Glutamatergic neuron (in vitro differentiated cells): Measurements from ENCODE around the gene TNFAIP3. TPM values are rescaled to one million over a fixed set of nuclear protein-coding genes. Genes with fewer than 3 reads are reported as not detected.

Experiments
- DNase-seq: peaks from one replicate; pipeline ENCODE4 v3.0.0; 2022
- H3K27ac Mint-ChIP-seq: one replicate; pipeline ENCODE4 v1.8.0; 2020; ENCODE audit warnings: mild to moderate bottlenecking, mixed read lengths, inconsistent platforms; ENCODE audit not compliant: unreplicated experiment
- H3K27me3 Mint-ChIP-seq: one replicate; pipeline ENCODE4 v1.8.0; 2020; ENCODE audit warnings: mild to moderate bottlenecking, moderate library complexity, mixed read lengths, inconsistent platforms; ENCODE audit not compliant: unreplicated experiment
- H3K36me3 Mint-ChIP-seq: one replicate; pipeline ENCODE4 v1.8.0; 2020; ENCODE audit warnings: mild to moderate bottlenecking, mixed read lengths, inconsistent platforms; ENCODE audit not compliant: unreplicated experiment
- H3K4me1 Mint-ChIP-seq: one replicate; pipeline ENCODE4 v1.8.0; 2020; ENCODE audit warnings: mild to moderate bottlenecking, low read depth, mixed read lengths, inconsistent platforms; ENCODE audit not compliant: unreplicated experiment
- H3K4me3 Mint-ChIP-seq: one replicate; pipeline ENCODE4 v1.8.0; 2020; ENCODE audit warnings: mild to moderate bottlenecking, mixed read lengths, inconsistent platforms; ENCODE audit not compliant: unreplicated experiment
- H3K9me3 Mint-ChIP-seq: one replicate; pipeline ENCODE4 v1.8.0; 2020; ENCODE audit warnings: mild to moderate bottlenecking, moderate library complexity, mixed read lengths, inconsistent platforms; ENCODE audit not compliant: unreplicated experiment
- total RNA-seq: library from RNA; stranded (reverse); fragmentation: NEBNext Ultra II Directional; extraction: Animal tissue kit (Norgen Biotek cat#: 25700); gene quantifications from one replicate; pipeline ENCODE4 v1.2.1, GENCODE V29; 2021; ENCODE audit not compliant: unreplicated experiment
- TF ChIP-seq, protein P1 (sequence below): fragments of 200-600 bp; sonication (generic); IDR thresholded peaks from one replicate; pipeline ENCODE4 v1.5.0; 2021; ENCODE audit not compliant: partially characterized antibody, unreplicated experiment

The TNFAIP3 gene
- total RNA-seq, 1 donor from 2014 or later: 2.2 TPM

DNA sequence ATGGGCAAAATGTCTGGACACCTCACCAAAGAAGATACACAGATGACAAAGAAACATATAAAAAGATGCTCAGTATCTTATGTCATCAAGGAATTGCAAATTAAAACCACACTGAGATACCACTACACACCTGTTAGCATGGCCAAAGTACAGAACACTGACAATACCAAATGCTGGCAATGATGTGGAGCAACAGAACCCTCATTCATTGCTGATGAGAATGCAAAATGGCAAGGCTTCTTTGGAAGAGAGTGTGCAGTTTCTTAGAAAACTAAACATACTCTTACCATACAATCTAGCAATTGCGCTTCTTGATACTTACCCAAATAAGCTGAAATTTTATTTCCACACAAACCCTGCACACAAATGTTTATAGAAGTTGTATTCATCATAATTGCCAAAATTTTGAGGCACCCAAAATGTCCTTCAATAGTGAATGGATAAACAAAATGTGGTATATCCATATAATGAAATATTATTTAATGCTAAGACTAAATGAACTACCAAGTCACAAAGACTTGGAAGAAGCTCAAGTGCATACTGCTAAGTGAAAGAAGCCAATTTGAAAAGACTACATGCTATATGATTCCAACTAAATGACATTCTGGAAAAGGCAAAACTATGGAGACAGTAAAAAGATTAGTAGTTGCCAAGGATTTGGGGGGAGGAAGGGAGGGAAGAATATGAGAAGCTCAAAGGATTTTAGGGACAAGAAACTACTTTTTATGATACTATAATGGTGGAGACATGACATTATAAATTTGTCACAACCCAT is 50.7 kb downstream of the TNFAIP3 start:
- no peak overlapping the region for H3K27ac Mint-ChIP-seq
- no peaks in the 10 kb centered on the region for H3K9me3 Mint-ChIP-seq
- no peaks in the 10 kb centered on the region for H3K27me3 Mint-ChIP-seq
- no peaks in the 10 kb centered on the region for H3K4me1 Mint-ChIP-seq
- H3K4me3 Mint-ChIP-seq: no peak overlapping the region
- H3K36me3 Mint-ChIP-seq: peaks cover 9% of the 10 kb centered on the region
- TF ChIP-seq, protein P1, sequence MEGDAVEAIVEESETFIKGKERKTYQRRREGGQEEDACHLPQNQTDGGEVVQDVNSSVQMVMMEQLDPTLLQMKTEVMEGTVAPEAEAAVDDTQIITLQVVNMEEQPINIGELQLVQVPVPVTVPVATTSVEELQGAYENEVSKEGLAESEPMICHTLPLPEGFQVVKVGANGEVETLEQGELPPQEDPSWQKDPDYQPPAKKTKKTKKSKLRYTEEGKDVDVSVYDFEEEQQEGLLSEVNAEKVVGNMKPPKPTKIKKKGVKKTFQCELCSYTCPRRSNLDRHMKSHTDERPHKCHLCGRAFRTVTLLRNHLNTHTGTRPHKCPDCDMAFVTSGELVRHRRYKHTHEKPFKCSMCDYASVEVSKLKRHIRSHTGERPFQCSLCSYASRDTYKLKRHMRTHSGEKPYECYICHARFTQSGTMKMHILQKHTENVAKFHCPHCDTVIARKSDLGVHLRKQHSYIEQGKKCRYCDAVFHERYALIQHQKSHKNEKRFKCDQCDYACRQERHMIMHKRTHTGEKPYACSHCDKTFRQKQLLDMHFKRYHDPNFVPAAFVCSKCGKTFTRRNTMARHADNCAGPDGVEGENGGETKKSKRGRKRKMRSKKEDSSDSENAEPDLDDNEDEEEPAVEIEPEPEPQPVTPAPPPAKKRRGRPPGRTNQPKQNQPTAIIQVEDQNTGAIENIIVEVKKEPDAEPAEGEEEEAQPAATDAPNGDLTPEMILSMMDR: no peak
- no peak for DNase-seq

DNA sequence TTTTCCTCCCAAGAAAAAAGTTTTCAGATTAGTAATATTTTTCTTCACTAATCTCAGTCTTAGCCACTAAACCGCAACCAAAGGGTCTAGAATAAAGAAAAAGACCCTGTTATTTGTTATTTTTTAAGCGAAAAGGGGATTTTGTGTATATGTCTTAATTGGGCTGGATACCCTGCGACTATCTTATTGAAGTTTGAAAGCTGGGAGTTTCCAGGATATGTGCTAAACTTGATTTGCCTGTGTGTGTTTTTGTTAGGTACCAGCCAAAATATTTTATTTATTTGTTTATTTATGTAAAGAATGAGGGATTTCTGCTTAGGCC is 52.4 kb downstream of the TNFAIP3 start:
- Mint-ChIP-seq H3K27ac (no peak overlapping the region), H3K4me1 (no peaks in the 10 kb centered on the region), H3K36me3 (peaks cover under 1% of the 10 kb centered on the region), H3K27me3 (no peaks in the 10 kb centered on the region), H3K9me3 (no peaks in the 10 kb centered on the region), H3K4me3 (no peak overlapping the region)
- TF ChIP-seq, protein P1: no peak
- no peak for DNase-seq

DNA sequence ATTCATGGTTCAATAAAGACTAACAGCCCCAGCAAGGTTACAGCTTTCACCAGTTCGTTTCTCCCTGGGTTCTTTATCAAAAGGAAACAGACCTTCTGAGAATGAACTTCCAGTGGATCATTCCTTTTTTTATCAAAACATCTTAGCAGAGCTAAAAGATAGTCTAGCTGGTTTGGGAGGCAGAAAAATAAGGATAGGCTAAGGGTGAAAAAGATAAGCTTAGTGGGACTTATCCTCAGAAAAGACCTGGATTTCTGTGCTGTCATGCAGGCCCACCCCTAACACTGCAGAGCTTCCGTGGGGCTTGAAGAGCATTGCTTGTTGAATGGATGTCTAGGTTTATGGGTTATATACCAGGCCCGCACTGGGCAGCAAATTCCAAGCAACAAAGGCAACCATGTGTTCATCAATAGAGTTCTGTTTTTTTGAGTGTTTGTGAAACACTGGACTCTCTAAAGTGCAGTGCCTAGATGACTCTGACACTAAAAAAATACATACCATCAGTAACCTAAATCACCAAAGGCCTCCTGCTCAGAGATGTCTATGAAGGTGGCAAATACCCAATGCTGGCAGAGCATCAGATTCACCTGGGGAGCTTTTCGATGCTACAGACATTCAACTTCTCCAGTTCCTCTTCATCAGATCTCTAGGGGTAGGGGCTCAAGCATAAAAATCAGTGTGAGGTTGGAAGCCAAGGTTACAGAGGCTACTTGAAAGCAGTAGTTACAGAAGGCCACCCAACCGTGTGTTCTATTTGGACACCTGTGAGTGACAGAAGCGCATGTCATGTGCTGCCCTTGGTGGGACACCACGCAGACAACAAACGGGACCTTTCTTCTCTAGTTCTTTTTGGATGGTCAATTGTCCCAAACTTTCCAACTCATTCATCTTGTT is 53.0 kb downstream of the TNFAIP3 start:
- TF ChIP-seq, protein P1: no peak
- H3K27me3 Mint-ChIP-seq: no peaks in the 10 kb centered on the region
- H3K4me3 Mint-ChIP-seq: no peak overlapping the region
- H3K9me3 Mint-ChIP-seq: no peaks in the 10 kb centered on the region
- H3K4me1 Mint-ChIP-seq: no peaks in the 10 kb centered on the region
- no peaks in the 10 kb centered on the region for H3K36me3 Mint-ChIP-seq
- H3K27ac Mint-ChIP-seq: no peak overlapping the region
- DNase-seq: no peak

DNA sequence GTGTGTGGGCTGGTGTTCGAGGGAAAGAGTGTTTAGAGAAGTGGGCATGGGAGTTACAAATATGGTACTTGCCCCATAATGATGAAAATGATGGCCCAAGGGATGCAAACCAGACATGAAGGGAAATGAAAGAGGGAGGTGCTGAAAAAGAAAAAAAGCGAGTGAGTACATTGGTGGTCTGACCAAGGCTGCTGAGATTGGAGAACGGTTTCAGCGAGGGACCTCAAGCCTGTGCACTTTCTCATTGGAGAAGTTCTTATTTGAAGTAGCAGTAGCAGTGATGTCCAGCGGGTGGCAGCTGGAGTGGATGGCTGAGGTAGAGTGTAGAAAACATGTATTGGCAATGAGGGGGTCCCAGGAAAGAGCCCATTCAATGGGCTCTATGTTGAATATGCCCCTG is 54.8 kb downstream of the TNFAIP3 start:
- DNase-seq: no peak
- H3K27me3 Mint-ChIP-seq: no peaks in the 10 kb centered on the region
- H3K9me3 Mint-ChIP-seq: no peaks in the 10 kb centered on the region
- no peaks in the 10 kb centered on the region for H3K4me1 Mint-ChIP-seq
- TF ChIP-seq, protein P1: no peak
- H3K4me3 Mint-ChIP-seq: no peak overlapping the region
- H3K27ac Mint-ChIP-seq: no peak overlapping the region
- no peaks in the 10 kb centered on the region for H3K36me3 Mint-ChIP-seq
